GM19239 (cell line): ENCODE data around the gene EDN2.

ENCODE experiments used
- DNase-seq: peaks from one replicate; pipeline ENCODE4 v3.0.0; 2011; ENCODE audit warnings: low spot score; ENCODE audit not compliant: insufficient read length
- FAIRE-seq: peaks from 2 replicates; lab custom pipeline; 2011; peaks lifted over from hg19 to GRCh38; lab: Jason Lieb, UNC

Gene EDN2

DNA sequence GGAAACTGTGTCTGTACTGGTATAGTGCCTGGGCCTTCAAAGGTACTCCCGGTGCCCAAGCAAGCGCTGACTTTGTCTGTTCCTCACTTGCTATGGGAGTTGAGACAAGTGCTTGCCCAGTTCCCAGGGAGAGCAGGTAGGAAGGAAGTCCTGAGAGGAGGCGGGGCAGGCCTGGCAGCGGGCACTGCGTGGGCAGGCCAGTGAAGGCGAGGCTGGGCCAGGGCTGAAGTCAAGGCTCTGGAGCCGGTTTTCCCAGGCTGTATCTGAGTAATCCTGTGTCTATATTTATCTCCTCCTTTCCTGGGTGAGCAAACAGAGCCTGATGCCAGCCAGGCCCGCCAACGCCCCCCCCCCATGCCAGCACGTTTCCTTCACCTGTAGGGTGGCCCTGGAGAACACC lies 15.9 kb upstream of the EDN2 start:
- FAIRE-seq (no peak), DNase-seq (no peak)

DNA sequence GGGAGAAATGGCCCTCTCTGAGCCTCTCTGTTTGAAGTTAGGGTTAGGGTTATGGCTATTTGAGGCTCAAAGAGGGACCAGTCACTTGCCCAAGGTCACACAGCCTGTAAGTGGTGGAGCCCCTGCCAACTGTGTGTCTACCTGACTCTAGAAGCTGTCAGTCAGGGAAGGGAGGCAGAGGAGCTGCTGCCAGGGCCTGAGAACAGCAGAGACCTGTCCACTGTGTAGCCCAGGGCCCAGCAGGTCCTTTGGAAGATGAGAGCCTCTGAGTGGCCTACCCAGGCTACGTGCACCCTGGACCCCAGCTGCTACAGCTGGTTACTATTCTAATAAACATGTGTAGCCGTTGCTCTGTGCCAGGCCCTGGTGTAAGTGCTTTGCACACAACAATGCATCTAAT lies 15.1 kb upstream of the EDN2 start:
- no peak for FAIRE-seq

DNA sequence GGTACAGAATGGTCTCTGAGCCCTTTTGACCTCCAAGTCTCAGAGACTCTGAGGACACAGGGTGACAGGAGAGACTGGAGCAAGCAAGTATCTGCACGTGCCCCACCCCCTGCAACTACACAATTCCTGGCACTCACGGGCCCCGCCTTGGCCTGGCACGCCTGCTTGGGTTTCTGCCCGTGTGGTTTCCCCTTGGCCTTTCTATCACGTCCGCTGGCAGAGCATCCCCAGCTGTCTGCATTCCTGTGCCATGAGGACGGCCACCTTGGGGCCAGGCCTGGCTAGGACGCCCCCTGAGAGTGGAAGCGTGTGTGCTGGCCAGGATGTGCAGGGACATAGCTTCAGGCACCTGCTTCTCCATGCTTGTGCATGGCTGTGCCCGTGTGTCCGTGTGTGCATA lies 14.3 kb upstream of the EDN2 start:
- no peak for FAIRE-seq
- DNase-seq: no peak

More for the DNA sequence above, 15.1 kb upstream of the EDN2 start:
- DNase-seq: no peak

DNA sequence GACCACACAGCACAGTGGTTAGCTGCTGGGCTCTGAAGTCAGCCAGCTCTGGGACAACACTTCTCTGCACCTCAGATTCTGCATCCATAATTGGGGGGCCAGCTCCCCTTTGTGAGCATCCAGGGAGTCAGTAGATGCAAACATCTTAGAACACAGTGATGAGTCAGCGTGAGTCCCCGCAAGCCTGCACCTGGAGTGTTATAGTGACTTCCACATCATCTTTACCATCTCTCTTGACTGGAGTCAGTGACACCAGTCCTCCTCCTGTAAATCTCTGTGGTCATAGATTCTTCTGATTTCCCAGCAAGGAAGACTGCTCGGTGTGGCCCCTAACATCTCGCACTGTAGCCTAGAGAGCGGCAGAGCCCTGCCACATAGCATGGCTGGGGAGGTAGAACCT lies 13.9 kb upstream of the EDN2 start:
- DNase-seq (no peak), FAIRE-seq (no peak)

DNA sequence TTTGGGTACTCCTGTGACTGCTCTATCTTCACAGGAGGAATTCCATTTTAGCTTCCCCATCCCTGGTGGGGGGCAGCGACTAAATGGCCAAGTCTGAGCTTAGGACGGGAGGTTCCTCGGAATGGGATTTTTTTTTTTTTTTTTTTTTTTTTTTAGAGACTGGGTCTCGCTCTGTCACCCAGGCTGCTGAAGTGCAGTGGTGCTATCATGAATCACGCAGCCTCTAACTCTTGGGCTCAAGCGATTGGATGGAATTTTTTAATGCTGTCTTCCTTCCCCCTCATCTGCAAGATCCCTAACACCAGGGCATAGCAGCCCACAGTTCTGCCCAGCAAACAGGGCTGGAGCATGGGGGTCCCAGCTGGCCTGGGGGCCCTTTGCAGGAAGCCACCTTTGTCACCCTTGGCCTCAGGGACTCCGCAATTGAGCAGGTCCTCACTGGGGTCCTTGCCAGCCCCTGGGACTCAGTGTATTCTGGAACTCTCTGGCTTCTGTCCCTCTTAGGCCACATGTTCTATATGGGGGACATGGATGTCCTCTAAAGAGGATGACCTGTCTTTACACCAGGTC lies 13.1 kb upstream of the EDN2 start:
- FAIRE-seq (no peak), DNase-seq (no peak)

DNA sequence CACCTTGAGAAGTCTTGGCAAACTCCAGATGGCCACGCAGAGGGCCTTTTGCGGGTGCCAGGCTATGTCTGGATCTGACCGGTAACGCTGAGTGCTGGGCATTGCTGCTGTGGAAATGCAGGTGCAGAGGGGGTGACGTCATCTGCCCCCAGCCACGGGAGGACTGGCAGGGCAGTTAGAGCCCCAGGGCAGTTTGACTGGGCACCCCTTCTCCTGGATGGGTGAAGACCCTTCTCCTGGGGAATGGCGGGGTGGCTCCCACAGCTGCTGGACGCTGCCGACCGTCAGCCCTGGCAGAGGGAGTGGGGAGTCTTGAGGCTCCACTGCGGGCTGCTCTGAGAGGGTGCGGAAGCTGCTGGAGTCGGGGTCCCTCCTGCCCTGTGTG lies 12.6 kb upstream of the EDN2 start:
- FAIRE-seq (no peak), DNase-seq (no peak)

DNA sequence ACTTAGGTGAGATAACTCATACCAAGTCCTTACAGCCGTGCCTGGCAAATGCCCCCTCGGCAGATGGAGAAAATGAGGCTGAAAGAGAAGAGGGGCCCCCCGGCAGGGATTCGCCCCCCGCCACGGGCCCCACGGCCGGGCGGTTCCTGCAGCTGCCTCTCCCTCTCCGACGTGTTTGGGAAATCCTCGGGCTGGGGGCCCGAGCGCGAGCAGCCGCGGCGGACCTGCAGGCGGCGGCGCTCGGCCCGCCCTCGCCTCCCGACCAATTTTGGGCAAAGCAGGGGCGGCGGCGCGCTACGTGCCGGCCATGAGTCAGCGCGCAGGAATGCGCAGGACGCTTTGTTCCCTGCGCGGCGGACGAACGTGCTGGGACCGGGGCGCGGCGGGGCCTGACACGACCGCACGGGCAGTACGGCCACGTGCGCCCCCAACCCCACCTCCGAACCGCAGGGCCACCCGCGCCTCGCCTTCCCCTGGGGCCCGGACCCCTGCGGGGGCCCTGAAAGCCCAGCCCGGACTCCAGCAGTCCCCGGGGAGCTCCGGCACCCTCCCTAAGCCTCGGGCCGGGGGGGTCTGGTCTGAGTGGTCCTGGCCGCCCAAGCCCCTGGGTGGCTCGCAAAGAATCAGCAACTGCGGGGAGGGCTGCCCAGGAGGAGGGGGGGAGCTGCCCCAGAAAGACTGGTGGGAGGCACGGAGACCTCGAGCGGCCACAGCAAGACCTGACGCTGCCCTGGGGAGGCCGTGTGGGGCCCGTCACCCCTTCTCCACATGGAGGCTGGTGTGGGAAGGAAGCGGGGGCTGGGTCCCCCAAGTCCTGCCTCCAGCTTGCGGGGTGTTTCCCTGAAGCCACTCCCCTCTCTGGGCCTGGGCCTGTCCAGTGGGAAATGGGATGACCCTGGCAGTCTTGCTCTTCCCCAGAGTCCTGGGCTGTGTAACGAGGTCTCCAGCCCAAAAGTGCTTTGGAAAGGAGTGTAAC lies 11.9 kb upstream of the EDN2 start:
- DNase-seq (no peak), FAIRE-seq (no peak)

DNA sequence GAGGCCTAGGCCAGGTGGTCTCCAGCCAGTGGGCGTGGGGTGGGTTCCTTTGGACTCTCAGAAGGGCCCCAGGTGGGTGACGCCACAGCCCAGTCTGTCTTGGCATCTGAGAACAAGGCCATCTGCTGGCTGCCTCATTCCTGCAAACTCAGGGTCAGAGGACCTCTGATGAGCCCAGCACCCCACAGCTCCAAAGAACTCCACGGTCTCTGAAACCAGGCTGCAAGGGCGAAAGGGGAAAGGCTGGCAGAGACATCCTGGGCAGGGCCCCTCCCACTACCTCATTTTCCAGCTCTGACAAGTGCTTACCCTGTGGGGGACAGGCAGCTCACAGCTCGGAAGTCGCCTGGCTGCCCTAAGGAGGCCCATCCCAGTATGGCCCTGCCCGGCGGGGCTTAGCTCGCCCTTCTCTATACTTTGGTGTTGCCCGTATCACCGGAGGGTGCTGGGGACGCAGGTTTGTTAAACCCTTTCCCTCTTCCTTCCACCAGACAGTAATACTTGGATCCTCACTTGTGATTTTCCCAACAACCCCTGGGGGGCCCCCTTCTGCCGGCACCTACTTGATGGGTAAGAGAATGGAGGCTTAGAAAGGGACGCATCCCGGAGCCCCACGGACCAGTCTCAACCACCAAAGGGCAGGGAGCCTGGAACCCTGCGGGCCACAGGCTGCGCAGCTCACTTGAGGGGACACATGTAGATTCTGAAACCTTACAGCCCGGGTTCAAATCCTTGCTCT lies 10.9 kb upstream of the EDN2 start:
- DNase-seq (no peak), FAIRE-seq (no peak)

DNA sequence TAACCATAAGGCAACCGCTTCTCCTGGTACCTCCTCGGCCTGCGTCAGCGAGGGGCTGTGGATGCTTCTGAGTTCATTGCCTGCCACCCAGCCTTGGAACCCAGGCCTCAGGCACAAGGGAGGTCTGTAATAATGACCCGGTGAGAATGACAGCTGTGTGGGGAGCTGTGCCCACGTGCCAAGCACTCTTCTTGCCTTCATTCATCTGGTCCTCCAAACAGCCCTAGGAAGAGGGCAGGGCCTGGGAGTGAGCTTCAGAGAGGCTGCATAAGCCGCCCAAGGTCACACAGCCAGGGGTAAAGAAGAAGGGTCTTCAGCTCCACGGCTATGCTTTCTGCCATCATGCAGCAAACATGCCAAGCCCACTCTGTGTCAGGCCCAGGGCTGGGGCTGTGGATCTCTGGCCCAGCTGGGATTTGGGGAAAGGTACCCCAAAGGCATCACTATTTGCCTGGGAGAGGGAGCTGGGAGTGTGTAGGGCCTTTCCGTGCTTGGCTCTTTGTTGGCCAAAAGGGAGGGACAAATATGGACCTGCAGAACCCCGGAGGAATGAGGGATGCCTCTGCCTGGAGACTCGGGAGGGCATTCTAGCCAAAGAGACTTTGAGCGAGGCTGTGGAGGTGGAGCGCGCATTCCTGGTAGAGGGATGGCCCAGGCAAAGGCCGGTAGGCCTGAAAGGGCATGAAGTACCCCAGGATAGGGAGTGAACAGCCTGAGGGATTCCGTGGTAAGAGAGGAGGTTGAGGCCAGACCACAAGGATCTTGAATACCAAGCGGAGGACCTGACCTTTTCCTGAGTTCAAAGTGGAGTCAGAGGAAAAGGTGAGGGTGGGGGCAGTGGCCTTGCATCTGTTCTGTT lies 10.1 kb upstream of the EDN2 start:
- DNase-seq (no peak), FAIRE-seq (no peak)

DNA sequence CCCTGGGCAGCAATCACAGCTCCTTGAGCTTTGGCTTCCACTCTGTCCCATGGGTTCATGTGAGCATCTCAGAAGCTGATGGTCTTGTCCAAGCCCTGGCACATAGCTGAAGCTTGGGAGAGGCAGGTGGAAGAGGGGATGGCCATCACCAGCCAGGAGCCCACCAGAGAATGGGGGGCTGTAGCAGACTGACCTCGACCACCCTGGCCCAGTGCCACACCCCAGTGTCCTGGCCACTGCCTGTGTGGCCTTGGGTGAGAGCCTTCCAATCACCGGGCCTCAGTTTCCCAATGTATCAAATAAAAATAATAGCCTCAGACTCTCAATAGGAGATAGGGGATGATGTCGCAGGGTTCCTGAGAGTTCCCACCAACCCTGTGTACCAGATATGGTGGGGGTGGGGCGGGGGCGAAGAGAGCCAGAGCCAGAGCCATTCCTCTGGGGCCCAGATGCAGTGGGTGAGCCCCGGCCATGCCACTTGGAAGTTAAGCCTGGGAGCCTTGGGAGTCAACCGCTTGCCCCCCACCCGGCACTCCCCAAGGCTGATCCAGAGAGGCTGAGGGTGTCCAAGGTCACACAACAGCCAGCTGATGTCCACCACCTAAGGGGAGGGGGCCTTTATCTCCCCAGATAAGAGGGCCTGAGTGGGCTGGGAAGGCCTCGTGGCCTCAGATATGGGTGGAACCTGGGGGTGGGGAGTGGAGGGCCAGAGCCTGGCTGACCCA lies 9.3 kb upstream of the EDN2 start:
- FAIRE-seq (no peak), DNase-seq (no peak)

DNA sequence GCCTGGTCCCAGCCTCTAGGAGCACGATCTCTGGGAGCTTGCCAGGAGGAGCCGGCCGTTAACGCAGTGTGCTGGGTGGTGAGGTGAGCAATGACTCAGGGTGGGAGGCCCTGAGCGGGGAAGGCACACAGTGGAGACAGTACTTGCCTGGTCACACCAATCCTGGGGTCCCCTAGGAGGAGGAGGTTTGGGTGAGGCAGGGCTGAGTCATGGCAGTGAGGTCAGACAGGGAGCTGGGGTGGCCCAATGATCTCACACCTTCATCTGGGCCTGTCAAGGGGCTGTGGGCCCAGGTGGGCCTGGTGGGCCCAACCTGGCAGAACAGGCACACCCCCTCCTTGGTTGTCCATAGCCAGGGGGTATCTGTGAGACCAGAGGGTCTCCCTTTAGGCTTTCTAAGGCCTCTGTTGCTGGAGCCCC lies 8.6 kb upstream of the EDN2 start:
- no peak for DNase-seq
- no peak for FAIRE-seq

DNA sequence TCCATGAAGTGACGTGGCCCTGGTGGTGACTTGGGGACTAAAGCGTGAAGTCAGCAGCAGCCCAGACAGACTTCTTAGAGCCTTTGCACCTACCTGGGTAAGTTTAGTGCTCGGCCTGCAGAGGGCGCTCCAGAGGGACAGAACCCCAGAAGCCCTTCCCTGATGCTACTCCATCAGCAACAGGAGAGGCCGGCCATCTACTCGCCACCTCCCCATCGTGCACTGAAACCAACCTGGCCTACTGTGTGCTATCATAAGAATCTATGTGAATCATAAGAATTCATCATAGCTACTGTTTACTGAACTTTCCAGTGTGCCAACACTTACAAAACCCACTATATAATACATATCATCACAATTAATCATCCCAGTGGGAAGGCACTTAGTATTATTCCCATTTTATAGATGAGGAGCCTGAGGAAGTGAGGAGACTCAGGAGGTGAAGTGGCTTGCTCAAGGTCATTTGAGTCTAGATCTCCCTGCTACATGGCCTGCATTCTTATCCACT lies 7.9 kb upstream of the EDN2 start:
- no peak for DNase-seq
- no peak for FAIRE-seq

DNA sequence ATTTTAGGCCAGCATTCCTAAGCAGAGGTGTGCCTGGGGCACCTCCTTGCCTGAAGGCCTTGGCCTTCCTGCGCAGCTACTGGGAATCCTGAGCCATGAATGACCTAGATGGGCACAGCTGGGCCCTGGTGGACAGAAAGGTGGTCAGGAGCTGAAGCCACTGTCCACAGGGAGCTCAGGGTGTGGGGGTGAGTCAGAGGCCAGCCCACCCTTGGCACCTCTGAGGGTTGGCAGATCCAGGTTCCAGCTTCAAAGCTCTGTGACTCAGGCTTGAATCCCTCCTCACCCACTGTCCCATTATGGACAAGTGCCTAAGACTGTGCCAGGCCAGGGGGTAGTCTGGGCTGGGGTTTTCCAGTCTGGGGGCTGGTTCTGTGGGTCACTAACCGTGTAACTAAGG lies 6.4 kb upstream of the EDN2 start:
- FAIRE-seq (no peak), DNase-seq (no peak)

DNA sequence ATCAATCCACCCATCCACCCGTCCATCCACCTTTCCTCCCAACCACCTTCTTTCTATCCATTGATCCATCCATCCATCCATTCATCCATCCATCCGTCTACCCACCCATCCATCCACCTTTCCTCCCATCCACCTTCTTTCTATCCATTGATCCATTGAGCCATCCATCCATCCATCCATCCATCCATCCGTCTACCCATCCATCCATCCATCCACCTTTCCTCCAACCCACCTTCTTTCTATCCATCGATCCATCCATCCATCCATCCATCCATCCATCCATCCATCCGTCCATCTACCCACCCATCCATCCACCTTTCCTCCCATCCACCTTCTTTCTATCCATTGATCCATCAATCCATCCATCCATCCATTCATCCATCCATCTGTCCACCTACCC lies 5.1 kb upstream of the EDN2 start:
- DNase-seq (no peak), FAIRE-seq (no peak)

DNA sequence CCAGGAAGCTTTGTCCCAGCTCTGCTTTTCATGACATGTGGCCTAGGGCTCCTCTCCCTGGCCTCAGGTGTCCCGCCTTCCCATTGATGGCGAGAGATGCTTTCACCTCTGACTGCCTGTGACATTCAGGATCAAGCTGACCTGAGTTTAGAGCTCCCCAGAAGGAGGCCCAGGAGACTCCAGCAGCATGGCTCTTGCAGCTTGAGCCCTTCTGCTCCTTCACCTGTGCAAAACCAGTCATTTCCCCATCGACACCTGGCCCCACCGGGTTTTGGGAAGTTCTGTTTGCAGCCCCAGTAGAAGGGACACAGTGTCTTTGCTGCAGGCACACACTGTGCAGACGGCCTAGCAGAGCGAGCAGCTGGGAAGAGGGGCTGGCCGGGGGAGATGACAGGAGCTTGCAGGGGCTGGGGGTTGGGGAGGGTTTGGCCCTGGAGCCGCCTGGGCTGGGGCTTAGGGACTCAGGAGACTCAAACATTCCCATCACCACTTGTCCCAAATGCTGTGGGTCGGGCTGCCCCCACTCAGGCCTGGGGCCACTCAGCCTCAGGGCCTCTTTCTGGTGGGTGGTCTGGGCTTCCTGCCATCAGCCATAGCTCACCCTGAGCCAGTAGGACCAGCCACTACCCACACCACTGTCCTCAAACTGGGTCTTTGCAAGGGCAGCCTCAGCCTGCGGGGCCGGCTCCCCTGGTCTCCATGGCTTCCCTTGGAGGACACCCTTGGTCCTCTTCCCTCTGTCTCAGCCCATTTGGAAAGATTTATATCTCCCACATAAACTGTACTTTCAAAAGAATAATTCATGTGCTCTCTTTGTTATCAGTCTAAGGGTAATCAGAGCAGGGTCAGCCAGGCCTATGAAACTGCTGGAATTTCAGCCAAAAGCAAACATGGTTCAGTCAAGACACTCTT lies 3.8 kb upstream of the EDN2 start:
- FAIRE-seq: no peak
- DNase-seq: no peak

DNA sequence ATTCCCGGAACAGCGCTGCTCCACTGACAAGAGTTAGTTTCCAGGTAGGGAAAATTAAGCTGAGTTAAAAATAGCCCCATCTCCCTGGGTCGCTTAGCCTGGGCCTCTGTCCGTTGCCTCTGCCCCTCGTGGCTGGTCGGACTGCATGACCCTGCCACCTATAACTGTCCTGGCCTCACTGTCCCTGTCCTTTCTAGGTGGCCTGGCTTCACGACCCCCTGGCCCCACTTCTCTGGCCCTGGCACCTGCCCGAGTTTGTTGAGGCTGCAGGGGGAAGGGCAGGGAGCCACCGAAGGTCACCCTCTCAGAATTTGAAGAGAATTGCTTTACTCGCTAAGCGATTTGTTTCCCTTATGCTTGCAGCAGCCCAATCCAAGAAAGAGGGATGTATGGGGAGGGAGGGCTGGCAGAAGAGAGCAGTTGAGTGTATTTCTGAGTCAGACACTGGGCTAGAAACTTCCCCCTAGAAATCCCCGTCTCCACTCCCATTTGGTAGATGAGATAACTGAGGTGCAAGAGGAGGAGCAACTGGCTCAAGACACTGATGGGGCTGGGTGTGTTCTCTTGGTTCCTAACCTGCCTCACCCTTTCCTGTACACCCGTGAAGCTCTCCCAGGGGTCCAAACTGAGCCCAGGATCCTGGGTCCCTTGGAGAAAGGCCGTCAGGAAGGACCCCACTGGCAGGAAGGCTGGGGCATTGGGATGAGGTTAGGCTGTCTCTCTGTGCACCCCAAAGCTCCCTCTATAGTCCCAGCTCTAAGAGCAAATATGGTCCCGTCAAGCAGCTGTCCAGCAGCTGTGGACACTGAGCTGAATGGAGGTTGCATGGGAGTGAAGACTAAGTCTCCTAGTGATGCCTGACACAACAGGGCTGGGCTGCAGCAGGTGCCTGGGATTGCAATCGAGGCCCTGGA lies 2.9 kb upstream of the EDN2 start:
- FAIRE-seq (peak; percentile 28), DNase-seq (no peak)

DNA sequence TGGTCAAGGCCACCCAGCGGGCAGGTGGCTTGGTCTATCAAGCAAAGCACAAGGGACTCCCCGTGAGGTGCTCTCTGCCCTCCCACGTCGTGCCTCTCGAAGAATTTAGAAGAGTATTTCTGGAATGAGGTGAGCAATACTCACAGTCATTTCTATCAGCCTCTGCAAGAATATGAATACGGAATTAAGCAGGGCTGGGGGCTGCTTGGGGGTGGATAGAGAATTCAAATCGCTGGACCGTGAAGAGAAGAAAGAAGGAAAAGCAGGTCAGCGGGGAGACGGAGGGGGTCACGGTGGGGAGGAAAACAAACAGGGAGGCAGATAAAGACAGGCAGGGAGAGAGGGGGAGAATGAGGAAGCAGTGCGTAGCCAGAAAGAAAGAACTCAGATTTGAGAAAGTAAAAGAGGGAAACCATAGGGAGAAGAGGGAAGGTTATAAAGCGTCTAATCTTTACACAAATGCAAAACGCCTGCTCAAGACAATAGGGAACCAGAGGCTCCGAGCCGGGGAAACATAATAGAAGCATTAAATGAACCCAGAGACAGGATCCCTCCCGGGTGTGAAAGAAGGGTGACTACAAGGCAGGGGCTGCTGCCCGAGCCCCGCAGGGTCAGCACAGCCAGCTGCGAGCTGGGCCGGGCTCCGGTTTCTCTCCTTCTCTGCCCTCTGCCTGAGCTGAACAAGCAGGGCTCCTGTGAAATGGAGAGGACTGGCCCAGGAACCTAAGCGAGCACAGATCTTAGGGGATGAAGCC lies 2.1 kb upstream of the EDN2 start:
- FAIRE-seq: peak; percentile 49
- DNase-seq: no peak
